RPMI8226 (cell line): ENCODE data around the gene OPN4.

ENCODE experiments used
- DNase-seq: peaks from one replicate; pipeline ENCODE4 v3.0.0-alpha.2; 2015

Gene OPN4

DNA sequence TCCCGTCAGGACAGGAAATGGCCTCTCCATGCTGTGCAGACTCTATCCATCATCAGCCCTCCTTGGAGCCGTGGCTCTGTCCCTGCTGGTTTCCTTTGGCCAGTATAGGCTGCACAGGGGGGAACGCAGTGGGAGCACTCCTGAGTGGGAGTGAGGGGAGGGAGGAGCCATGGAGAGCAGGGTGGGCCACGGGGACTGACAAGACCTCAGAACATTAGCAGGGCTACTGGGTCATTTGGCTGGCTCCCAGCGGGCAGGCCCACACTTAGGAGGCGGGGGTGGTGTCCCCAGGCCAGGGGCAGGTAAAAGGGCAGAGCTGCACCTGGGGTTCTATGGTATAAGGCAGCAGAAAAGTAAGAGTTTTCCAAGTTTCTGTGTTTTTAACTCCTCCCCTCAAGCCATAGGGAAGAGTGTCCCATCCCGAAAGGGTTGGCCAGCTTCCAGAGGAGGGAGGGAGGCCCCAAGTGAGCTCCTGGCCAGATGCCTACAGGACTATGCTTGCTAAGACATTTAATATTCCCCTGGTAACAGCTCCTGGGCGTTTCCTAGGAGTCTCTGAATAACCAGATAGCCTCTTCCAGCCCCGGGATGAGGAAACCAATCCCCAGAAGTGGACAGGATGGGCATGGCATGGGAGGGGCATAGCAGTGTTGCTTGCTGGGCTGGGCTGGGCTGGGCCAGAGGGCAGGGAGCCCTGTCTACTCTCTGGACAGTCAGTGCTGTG is 5.5 kb upstream of the OPN4 start:
- no peak for DNase-seq

GRCh38 chr10:86649471-86650150 is 4.7 kb upstream of the OPN4 start:
- DNase-seq = no peak

DNA sequence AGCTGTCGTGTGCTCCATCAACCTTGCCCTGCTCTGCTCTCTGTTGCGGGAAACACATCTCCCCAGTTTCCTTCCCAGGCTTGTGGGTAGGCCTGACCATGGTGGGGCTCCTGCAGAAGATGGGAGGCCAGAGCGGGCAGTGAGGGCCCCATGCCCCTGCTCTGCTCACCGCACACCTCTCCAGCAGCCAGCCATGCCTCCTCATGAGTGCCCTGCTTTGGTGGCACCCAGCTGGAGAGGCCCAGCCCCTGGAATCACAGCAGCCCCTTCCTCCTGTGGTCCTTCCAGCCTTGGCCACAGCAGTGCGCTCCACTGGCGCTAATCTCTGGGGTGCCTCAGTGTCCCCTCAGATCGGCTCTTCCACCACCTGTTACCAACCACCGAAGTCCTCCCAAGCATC is 4.2 kb upstream of the OPN4 start:
- no peak for DNase-seq

GRCh38 chr10:86651021-86651471 is 3.3 kb upstream of the OPN4 start:
- no peak for DNase-seq

- no peak for DNase-seq
These were observed 2.6 kb upstream of the OPN4 start for GRCh38 chr10:86651631-86652331.

DNA sequence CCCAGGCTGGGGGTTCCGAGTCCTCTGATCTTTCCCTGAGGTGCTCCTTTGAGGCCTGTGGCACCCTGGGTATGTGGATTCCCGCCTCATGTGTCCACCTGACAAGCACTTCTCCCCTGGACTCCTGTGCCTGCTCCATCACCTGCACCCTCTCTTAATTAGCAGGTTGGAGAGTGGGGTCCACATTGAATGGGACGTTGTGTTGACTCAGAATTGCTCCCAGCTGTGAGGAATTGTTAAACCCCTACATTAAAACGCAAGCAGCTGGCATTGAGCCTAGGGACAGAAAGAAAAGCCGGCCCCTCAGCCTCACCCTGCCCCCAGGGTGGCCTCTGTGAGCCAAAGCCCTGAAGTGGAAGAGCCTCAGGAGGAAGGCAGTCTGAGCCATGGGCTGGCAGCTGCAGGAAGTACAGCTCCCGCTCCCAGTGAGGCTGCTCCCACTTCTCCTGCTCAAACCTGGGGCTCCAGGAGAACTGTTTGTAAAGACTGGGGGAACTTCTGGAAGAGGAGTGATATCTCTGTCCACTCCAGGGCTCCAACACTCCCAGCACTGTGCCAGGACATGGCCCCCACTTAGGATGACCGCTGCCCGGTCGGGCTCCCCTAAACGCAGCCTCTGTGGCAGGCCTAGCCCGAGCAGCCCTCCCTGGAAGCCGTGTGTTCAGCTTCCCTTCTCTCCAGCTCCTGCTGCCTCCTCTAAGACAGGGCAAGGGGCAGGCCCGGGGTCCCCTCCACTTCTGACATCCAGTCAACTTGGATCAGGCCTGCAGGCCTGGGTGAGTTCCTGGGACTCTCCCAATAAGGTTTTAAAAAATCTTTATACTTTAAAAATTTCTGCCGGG is 1.8 kb upstream of the OPN4 start:
- no peak for DNase-seq

- no peak for DNase-seq
These were observed 968 bp upstream of the OPN4 start for GRCh38 chr10:86653379-86653778.

- no peak for DNase-seq
These were observed 360 bp upstream of the OPN4 start for GRCh38 chr10:86653987-86654386.

DNA sequence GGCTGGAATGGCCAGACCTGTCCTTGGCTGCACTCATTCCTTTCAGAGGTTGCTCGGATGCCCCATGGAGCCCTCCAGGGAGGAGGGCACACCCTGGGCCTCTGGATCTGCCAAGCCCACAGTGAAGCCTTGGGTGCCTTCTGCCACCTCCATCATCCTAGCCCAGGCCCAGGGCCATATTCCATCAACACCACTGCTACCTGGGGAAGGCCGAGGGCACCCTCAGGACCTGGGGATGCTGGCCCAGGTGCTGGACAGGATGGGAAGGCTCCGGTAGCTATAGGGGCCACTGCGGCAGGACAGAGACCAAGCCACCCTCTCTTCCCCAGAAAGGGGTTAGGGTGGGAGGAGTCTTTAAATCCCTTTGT is 810 bp downstream of the OPN4 start:
- no peak for DNase-seq

- no peak for DNase-seq
These were observed 1.2 kb downstream of the OPN4 start for GRCh38 chr10:86655596-86655995.

- DNase-seq = no peak
These were observed 2.7 kb downstream of the OPN4 start for GRCh38 chr10:86657011-86657395.

DNA sequence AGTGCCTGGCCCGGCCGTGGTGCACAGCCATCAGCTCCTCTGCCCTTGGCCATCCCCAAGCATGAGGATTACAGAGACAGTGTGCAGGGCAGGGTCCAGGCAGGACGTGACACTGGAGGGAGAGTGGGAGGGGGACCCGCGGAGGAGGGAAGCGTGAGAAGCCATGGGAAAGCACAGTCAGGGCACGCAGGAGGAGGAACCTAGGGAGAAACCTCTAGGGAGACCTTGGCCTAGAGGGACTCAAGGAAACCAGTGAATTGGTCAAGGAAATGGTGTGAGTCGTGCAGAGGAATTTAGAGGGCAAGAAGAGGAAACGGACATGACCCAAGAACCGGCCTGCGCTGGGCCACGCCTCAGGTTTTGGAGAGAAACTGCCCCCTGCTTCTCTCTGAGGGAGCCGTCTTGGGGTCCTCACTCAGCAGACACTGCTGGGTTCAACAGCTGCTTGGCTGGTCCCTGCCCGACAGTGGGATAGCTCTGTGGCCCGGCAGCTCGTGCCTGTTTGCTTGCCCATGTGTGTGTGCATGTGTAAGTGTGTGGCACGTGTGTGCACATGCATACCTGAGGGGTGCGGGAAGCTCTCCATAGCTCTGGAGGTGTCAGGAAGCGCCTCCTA is 3.2 kb downstream of the OPN4 start:
- no peak for DNase-seq

DNA sequence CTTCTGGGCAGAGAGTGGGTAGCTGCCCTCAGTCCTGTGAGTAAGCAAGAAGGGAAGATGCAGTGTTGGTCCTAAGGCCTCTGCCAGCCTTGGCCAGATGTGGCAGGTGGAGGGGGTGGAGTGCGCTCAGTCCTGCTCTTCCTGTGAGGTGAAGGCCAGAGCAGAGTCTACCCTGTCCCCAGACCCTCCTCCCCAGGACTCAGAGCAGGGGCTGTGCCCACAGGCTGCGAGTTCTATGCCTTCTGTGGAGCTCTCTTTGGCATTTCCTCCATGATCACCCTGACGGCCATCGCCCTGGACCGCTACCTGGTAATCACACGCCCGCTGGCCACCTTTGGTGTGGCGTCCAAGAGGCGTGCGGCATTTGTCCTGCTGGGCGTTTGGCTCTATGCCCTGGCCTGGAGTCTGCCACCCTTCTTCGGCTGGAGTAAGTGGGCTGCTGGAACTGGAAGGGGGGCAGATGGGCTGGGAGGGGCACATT is 4.0 kb downstream of the OPN4 start:
- no peak for DNase-seq

- DNase-seq = no peak
These were observed 4.4 kb downstream of the OPN4 start for GRCh38 chr10:86658751-86659150.

DNA sequence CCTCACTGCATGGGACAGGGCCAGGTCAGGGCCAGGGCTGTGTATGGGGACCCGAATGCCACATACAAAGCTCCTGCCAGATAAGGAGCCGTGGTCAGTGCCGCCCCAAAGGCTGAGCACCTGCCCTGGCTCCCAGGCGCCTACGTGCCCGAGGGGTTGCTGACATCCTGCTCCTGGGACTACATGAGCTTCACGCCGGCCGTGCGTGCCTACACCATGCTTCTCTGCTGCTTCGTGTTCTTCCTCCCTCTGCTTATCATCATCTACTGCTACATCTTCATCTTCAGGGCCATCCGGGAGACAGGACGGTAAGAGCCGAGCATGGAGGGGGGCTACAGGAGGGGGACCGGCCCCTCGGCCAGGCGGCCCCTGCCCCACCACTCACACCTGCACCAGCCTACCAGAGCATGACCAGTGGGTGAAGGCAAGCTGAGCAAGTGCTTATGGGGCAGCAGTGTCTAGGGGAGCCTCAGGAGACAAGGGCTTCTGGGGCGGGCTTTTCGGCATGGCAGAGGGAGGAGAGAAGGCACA is 4.9 kb downstream of the OPN4 start:
- no peak for DNase-seq

DNA sequence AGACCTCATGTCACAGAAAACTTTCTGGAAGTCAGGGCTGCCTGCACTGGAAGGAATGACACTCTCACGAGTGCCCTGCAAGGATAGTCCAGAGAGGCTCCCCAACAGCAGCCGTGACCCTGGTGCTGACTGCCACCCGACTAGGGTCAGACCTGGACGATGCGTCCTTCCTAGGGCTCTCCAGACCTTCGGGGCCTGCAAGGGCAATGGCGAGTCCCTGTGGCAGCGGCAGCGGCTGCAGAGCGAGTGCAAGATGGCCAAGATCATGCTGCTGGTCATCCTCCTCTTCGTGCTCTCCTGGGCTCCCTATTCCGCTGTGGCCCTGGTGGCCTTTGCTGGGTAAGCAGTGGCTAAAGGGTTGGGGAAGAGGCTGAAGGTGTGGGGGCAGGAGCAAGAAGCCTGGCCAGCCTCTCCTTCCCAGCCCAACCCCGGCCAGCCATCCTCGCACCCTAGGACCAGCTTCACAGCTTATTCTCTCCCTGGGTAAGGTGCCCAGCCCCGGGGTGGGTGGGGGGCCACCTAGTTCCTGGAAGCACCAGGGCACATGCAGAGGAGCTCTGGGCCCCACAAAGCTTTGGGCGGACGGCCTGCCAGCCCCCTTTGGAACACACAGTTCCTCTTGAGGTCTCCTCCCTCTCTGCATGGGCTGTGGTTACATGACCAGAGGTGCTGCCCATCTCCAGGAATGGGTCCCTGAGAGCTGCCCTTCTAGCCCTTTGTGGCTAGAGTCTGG is 5.5 kb downstream of the OPN4 start:
- DNase-seq = no peak

DNA sequence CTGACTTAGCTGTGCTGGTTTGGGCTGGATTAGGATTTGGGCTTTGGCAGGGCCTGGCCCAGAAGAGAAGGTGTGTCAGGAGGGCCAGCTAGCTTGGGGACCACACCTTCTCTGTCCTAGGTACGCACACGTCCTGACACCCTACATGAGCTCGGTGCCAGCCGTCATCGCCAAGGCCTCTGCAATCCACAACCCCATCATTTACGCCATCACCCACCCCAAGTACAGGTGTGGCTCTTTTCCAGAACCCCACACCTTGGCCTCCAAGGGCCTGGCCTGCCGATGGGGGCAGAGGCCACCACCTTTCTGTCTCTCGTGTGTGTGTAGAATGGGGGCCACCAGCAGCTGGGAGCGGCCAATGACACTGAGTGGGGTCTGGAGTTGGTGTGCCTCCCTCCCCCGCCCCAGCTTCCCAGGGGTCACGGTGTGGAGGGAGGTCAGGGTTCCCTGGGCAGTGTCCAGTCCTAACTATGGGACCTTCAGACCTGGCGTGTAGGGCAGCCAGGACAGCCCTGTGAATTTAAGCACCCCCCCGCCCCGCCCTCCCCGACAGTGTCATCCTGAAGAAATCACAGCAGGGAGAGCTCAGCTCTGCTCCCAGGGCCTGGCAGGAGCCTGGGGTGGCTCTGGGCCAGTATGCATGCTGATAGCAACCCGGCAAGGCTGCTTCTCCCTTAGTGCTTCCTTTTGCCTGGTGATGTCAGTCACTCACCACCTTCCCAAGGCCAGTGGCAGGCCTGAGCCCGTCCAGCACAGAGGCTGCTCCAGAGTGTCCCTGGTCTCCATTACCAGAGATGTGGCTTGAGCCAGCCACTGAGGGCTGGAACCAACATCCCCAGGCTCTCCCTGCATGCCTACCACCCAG is 7.0 kb downstream of the OPN4 start:
- DNase-seq = no peak

DNA sequence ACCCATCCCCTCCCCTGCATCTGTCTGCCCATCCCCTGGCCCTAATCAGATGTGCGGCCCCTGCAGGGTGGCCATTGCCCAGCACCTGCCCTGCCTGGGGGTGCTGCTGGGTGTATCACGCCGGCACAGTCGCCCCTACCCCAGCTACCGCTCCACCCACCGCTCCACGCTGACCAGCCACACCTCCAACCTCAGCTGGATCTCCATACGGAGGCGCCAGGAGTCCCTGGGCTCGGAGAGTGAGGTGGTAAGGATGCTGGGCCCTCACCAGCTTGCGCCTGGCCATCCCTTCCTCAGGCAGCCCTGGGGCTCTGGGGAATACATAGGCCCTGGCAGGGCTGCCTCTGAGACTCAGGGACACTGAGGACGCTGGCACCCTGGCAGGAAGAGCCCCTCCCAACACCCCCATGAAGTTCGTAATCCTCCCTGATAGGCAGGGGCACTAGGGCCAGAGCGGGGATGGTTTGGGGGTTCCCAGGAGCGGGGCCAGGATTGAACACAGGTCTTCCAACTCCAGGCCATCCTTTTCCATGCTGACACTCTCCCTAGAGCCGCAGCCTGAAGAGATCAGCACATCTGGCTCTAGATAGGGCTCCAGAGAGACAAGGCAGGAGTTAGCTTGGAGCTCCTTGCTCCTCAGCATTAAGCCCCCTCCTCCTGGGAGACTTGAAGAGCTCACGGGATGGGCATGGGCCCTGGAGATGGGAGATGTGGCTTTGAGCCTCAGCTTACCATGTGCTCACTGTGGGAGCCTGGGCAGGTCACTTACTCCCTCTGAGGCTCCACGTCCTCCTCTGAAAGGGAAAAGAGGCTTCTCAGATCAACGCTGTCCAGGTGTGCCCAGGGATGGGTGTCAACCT is 8.1 kb downstream of the OPN4 start:
- DNase-seq = no peak

DNA sequence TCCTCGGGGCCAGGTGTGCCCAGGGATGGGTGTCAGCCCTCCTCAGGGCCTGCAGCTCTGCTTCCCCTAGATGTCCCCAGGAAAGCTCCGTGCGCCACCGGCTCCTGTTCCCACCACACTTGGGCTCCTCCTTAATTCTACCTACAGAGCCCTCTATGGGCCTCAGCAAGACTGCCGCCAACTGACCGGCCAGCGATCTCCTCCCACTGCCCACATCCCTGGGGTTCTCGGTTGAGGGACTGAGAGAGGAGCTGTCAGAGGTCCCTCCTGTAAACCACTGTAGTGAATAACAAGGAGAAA is 8.6 kb downstream of the OPN4 start:
- DNase-seq = no peak
